GM23338 (cell line): ENCODE results near the gene FOXF1. TPM values are rescaled to one million over a fixed set of nuclear protein-coding genes. Genes with fewer than 3 reads are reported as not detected.

Experiments used
- ATAC-seq: fragments of 200-7000 bp; cut with Tn5 transposase; 3 replicates; pipeline ENCODE4 v1.9.1; 2020
- DNase-seq: peaks from one replicate; pipeline ENCODE4 v3.0.0-alpha.2; 2015; ENCODE audit warnings: low spot score
- H2AFZ ChIP-seq: fragments of 200-600 bp; sonication (generic); 2 replicates; pipeline ENCODE4 v1.8.0; 2016; ENCODE audit warnings: antibody characterized with exemption, mild to moderate bottlenecking, moderate library complexity
- H3F3A ChIP-seq: fragments of 200-600 bp; sonication (generic); replicated peaks from 2 replicates; pipeline ENCODE4 v1.8.0; 2017; ENCODE audit warnings: antibody characterized with exemption, mixed run types, low read depth
- H3K27ac ChIP-seq: fragments of 200-600 bp; sonication (generic); 2 replicates; pipeline ENCODE4 v1.6.1; 2016; ENCODE audit warnings: low read depth
- H3K27me3 ChIP-seq: fragments of 200-600 bp; sonication (generic); 2 replicates; pipeline ENCODE4 v1.8.0; 2016; ENCODE audit warnings: mild to moderate bottlenecking, mixed run types, moderate library complexity; ENCODE audit not compliant: insufficient read depth
- H3K36me3 ChIP-seq: fragments of 200-600 bp; sonication (generic); 2 replicates; pipeline ENCODE4 v1.8.0; 2016; ENCODE audit warnings: mild to moderate bottlenecking; ENCODE audit not compliant: insufficient read depth
- H3K4me1 ChIP-seq: fragments of 200-600 bp; sonication (generic); 2 replicates; pipeline ENCODE4 v1.8.0; 2016; ENCODE audit warnings: mild to moderate bottlenecking, moderate library complexity; ENCODE audit not compliant: insufficient read depth
- H3K4me2 ChIP-seq: fragments of 200-600 bp; sonication (generic); 2 replicates; pipeline ENCODE4 v1.7.1; 2017; ENCODE audit warnings: mixed run types
- H3K4me3 ChIP-seq: fragments of 200-600 bp; sonication (generic); 2 replicates; pipeline ENCODE4 v1.6.1; 2016; ENCODE audit warnings: mixed run types
- H3K79me2 ChIP-seq: fragments of 200-600 bp; sonication (generic); replicated peaks from 2 replicates; pipeline ENCODE4 v1.8.0; 2017; ENCODE audit warnings: mild to moderate bottlenecking; ENCODE audit not compliant: insufficient read depth
- H3K9me2 ChIP-seq: fragments of 200-600 bp; sonication (generic); 2 replicates; pipeline ENCODE4 v1.8.0; 2017; ENCODE audit not compliant: insufficient read depth
- H4K20me1 ChIP-seq: fragments of 200-600 bp; sonication (generic); replicated peaks from 2 replicates; pipeline ENCODE4 v1.8.0; 2017; ENCODE audit warnings: mild to moderate bottlenecking; ENCODE audit not compliant: insufficient read depth
- H3K27ac Mint-ChIP-seq: 2 replicates; pipeline ENCODE4 v1.8.0; 2020; ENCODE audit warnings: inconsistent platforms, mild to moderate bottlenecking, moderate library complexity, mixed read lengths
- H3K27me3 Mint-ChIP-seq: 3 replicates; pipeline ENCODE4 v1.8.0; 2022; ENCODE audit warnings: low read depth, mild to moderate bottlenecking, moderate library complexity, mixed read lengths, inconsistent platforms; ENCODE audit not compliant: insufficient read depth, poor library complexity
- H3K36me3 Mint-ChIP-seq: 3 replicates; pipeline ENCODE4 v1.8.0; 2021; ENCODE audit warnings: low read depth, mild to moderate bottlenecking, inconsistent platforms, moderate library complexity, mixed read lengths
- H3K4me1 Mint-ChIP-seq: 3 replicates; pipeline ENCODE4 v1.8.0; 2020; ENCODE audit warnings: mild to moderate bottlenecking, inconsistent platforms, mixed read lengths
- H3K4me3 Mint-ChIP-seq: 3 replicates; pipeline ENCODE4 v1.8.0; 2021; ENCODE audit warnings: moderate library complexity, mild to moderate bottlenecking, inconsistent platforms, mixed read lengths
- H3K9me3 Mint-ChIP-seq: 3 replicates; pipeline ENCODE4 v1.8.0; 2020; ENCODE audit warnings: moderate library complexity, mild to moderate bottlenecking, inconsistent platforms, mixed read lengths
- CREB1 ChIP-seq: fragments of 250-450 bp; sonication (Bioruptor Pico); IDR thresholded peaks from 2 replicates; pipeline ENCODE4 v1.5.0; 2020; ENCODE audit warnings: low read depth, mild to moderate bottlenecking, moderate library complexity
- CTCF ChIP-seq, 2 experiments: fragments of 200-600 bp in 1 of 2; sonication (generic) in 1 of 2; conservative IDR thresholded peaks; 2 replicates each; pipeline versions ENCODE4 v1.5.1 to v1.6.1; 2016 to 2017; ENCODE audit warnings: antibody characterized with exemption in 2 of 2, low read depth in 2 of 2, mild to moderate bottlenecking in 2 of 2, moderate library complexity in 1 of 2
- ETS1 ChIP-seq: IDR thresholded peaks from 2 replicates; pipeline ENCODE4 v1.6.1; 2016; ENCODE audit warnings: antibody characterized with exemption
- EZH2 ChIP-seq: fragments of 200-600 bp; sonication (generic); IDR thresholded peaks from one replicate; pipeline ENCODE4 v1.8.0; 2017; ENCODE audit warnings: antibody characterized with exemption, mild to moderate bottlenecking, low read depth; ENCODE audit not compliant: unreplicated experiment
- EZH2phosphoT487 ChIP-seq: fragments of 200-600 bp; sonication (generic); IDR thresholded peaks from one replicate; pipeline ENCODE4 v1.8.1; 2018; ENCODE audit warnings: antibody characterized with exemption; ENCODE audit not compliant: unreplicated experiment
- NANOG ChIP-seq: IDR thresholded peaks from 2 replicates; pipeline ENCODE4 v1.6.1; 2016; ENCODE audit warnings: antibody characterized with exemption, borderline replicate concordance
- POLR2AphosphoS5 ChIP-seq: IDR thresholded peaks from 2 replicates; pipeline ENCODE4 v1.6.1; 2016; ENCODE audit warnings: antibody characterized with exemption, low read depth
- REST ChIP-seq: IDR thresholded peaks from one replicate; pipeline ENCODE4 v1.6.1; 2018; ENCODE audit warnings: antibody characterized with exemption; ENCODE audit not compliant: unreplicated experiment
- STAT1 ChIP-seq: IDR thresholded peaks from one replicate; pipeline ENCODE4 v1.6.1; 2016; ENCODE audit warnings: antibody characterized with exemption; ENCODE audit not compliant: unreplicated experiment
- ZNF331 ChIP-seq: fragments of 250-450 bp; sonication (Bioruptor Pico); IDR thresholded peaks from 2 replicates; pipeline ENCODE4 v1.5.0; 2020; ENCODE audit warnings: low read depth, mild to moderate bottlenecking, moderate library complexity
- polyA plus RNA-seq: library from polyadenylated mRNA; unstranded; fragments of >200 nt; fragmentation: Nextera tagmentation; extraction: Ambion mirVana; gene quantifications from 2 replicates; pipeline ENCODE4 v1.2.1, GENCODE V29; 2016
- total RNA-seq: library from RNA; depleted of rRNA; stranded (reverse); fragments of >200 nt; shearing (Covaris generic); gene quantifications from 2 replicates; pipeline ENCODE4 v1.2.3, GENCODE V29; 2014

FOXF1 gene
- total and polyA plus RNA-seq, 2 experiments from 2014 or later, result 0.10 to 0.15 TPM

- Histone ChIP-seq H3K27me3 (no peaks in the 10 kb centered on the region), H4K20me1 (no peaks in the 10 kb centered on the region), H3F3A (no peaks in the 10 kb centered on the region), H3K4me2 (no peak overlapping the region), H3K27ac (no peak overlapping the region), H2AFZ (no peak overlapping the region), H3K4me1 (no peaks in the 10 kb centered on the region), H3K79me2 (no peaks in the 10 kb centered on the region), H3K9me2 (no peaks in the 10 kb centered on the region), H3K4me3 (no peak overlapping the region), H3K36me3 (peaks cover 4% of the 10 kb centered on the region; the same call in 1 of the 2 replicates)
- Mint-ChIP-seq H3K4me3 (no peak overlapping the region), H3K36me3 (no peaks in the 10 kb centered on the region; the same call in 2 of the 3 replicates), H3K27me3 (no peaks in the 10 kb centered on the region), H3K4me1 (no peaks in the 10 kb centered on the region), H3K27ac (no peak overlapping the region), H3K9me3 (no peaks in the 10 kb centered on the region)
- TF ChIP-seq EZH2 (no peak), NANOG (no peak), ZNF331 (CRISPR knock-in tag) (no peak), STAT1 (no peak), CREB1 (CRISPR knock-in tag) (no peak)
- DNase-seq (no peak), ATAC-seq (no peak)
Measured at GRCh38 chr16:86547286-86547685, 37.0 kb downstream of the FOXF1 start.

- H3K36me3 ChIP-seq, result peaks cover 4% of the 10 kb centered on the region; the same call in 1 of the 2 replicates
- H3K4me3 Mint-ChIP-seq, result no peak overlapping the region
- peaks cover 2% of the 10 kb centered on the region; the same call in 1 of the 2 replicates for H3K9me2 ChIP-seq
- no peaks in the 10 kb centered on the region for H3K79me2 ChIP-seq
- DNase-seq (no peak), ATAC-seq (no peak)
- no peaks in the 10 kb centered on the region for H3K4me1 ChIP-seq
- H3K4me3 ChIP-seq, result no peak overlapping the region
- peaks cover 6% of the 10 kb centered on the region for H3K36me3 Mint-ChIP-seq
- peaks cover 4% of the 10 kb centered on the region for H3K4me1 Mint-ChIP-seq
- H3K27me3 Mint-ChIP-seq, result no peaks in the 10 kb centered on the region
- no peak overlapping the region for H3K27ac Mint-ChIP-seq
- no peak overlapping the region for H2AFZ ChIP-seq
- 0 out of 3 replicates have a peak, but pooled peaks cover 4% of the 10 kb centered on the region for H3K9me3 Mint-ChIP-seq
- H4K20me1 ChIP-seq, result no peaks in the 10 kb centered on the region
- H3F3A ChIP-seq, result no peaks in the 10 kb centered on the region
- H3K27ac ChIP-seq, result no peak overlapping the region
- no peaks in the 10 kb centered on the region for H3K27me3 ChIP-seq
- H3K4me2 ChIP-seq, result no peak overlapping the region
- TF ChIP-seq ETS1 (no peak), EZH2phosphoT487 (no peak), POLR2AphosphoS5 (no peak), REST (no peak), STAT1 (no peak), CREB1 (CRISPR knock-in tag) (no peak), CTCF (conservative IDR thresholded peaks at IDR 0.05; ENCODE audit: low read depth in 2 of 2) (no peak), EZH2 (no peak), NANOG (no peak)
Measured at GRCh38 chr16:86549076-86549892, 39.0 kb downstream of the FOXF1 start.
